ENCODE results near the gene SF1.

Gene SF1

GRCh38 chr11:64800303-64801157 is 22.2 kb upstream of the SF1 start:
- DNase-seq = no peak

GRCh38 chr11:64799623-64800302 is 21.4 kb upstream of the SF1 start:
- no peak for DNase-seq

- no peak for DNase-seq
Measured at GRCh38 chr11:64799256-64799622, 20.9 kb upstream of the SF1 start.

GRCh38 chr11:64796757-64797541 is 18.6 kb upstream of the SF1 start:
- DNase-seq = no peak

GRCh38 chr11:64796047-64796756 is 17.9 kb upstream of the SF1 start:
- DNase-seq = no peak

- no peak for DNase-seq
Measured at GRCh38 chr11:64794526-64794925, 16.2 kb upstream of the SF1 start.

GRCh38 chr11:64793271-64794160 is 15.2 kb upstream of the SF1 start:
- no peak for DNase-seq

- DNase-seq = no peak
Measured at GRCh38 chr11:64792482-64792881, 14.1 kb upstream of the SF1 start.

- no peak for DNase-seq
Measured at GRCh38 chr11:64791781-64792291, 13.5 kb upstream of the SF1 start.

GRCh38 chr11:64790205-64791095 is 12.1 kb upstream of the SF1 start:
- no peak for DNase-seq

- no peak for DNase-seq
Measured at GRCh38 chr11:64789331-64790204, 11.2 kb upstream of the SF1 start.

GRCh38 chr11:64788321-64789215 is 10.2 kb upstream of the SF1 start:
- no peak for DNase-seq

GRCh38 chr11:64787526-64788320 is 9.4 kb upstream of the SF1 start:
- peak in 2 of 4 experiments; percentile 31 to 33 for DNase-seq

GRCh38 chr11:64786308-64786707 is 8.0 kb upstream of the SF1 start:
- DNase-seq = no peak

- no peak for DNase-seq
Measured at GRCh38 chr11:64784813-64785581, 6.7 kb upstream of the SF1 start.

GRCh38 chr11:64778223-64778472 is 194 bp downstream of the SF1 start:
- DNase-seq = no peak
